ENCODE data around the gene CTAG1B. TPM values are rescaled to one million over a fixed set of nuclear protein-coding genes. Genes with fewer than 3 reads are reported as not detected.

CTAG1B gene
- total and polyA plus RNA-seq, 12 donors, result 0.57 TPM; not detected in 11

- H3K27me3 ChIP-seq, result peaks cover 4% of the 10 kb centered on the region
- WGBS, 4 donors, result 0 to 24% (median 21%) methylated on average over 3 of the region's 3 CpGs
- H3K4me1 ChIP-seq (replicated peaks in 1 of 2), result no peaks in the 10 kb centered on the region
- no peaks in the 10 kb centered on the region for H3K36me3 ChIP-seq (replicated peaks in 1 of 2)
- no peaks in the 10 kb centered on the region for H3K9me3 ChIP-seq (replicated peaks in 1 of 3)
- TF ChIP-seq CTCF (IDR thresholded peaks at IDR 0.05) (no peak), POLR2A (IDR thresholded peaks at IDR 0.05) (no peak)
- peak in 1 of 7 donors; percentile 17 for DNase-seq
- intact Hi-C loops (cut with DNase I), result no loop called here
- H3K4me3 ChIP-seq, result no peak overlapping the region
- no peak overlapping the region for H3K27ac ChIP-seq
These were observed 22.7 kb downstream of the CTAG1B start for GRCh38 chrX:154596290-154596929.

DNA sequence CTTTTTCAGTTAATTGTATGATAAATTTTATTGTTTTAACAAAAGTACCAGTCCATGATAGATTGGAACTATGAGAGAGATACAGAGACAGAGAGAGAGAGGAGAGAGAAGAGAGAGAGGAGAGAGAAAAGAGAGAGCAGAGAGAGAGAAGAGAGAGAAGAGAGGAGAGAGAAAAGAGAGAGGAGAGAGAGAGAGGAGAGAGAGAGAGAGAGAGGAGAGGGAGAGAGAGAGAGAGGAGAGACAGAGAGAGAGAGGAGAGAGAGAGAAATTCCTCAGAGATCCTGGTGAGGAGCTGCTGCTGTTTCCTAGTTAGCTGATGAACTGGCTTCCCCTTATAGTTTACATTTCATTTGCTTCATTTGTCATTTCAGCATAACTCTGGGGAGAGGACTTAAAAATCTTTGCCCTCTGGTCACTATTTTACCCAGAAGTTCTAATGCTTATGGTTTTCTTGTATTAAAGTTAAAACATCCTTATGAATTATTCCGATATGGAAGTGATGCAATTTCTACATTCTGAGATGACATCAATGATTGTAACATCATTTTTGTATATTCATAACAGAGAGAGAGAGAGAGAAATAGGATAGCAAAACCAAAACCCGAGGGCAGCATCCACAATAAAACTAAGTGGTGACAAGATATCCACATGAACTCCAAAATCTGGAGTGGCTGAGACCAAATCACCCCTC, 23.4 kb downstream of the CTAG1B start:
- intact Hi-C loops (cut with DNase I), result no loop called here
- peak in 1 of 7 donors; percentile 4 for DNase-seq
- Histone ChIP-seq H3K27me3 (no peaks in the 10 kb centered on the region), H3K9me3 (replicated peaks in 1 of 3) (no peaks in the 10 kb centered on the region), H3K4me3 (no peak overlapping the region), H3K36me3 (replicated peaks in 1 of 2) (no peaks in the 10 kb centered on the region), H3K27ac (no peak overlapping the region), H3K4me1 (replicated peaks in 1 of 2) (no peaks in the 10 kb centered on the region)
- WGBS, 4 donors, result 51 to 61% (median 53%) methylated on average over 2 of the region's 2 CpGs
- no peak for TF ChIP-seq POLR2A (IDR thresholded peaks at IDR 0.05)
- no peak for TF ChIP-seq CTCF (IDR thresholded peaks at IDR 0.05)

GRCh38 chrX:154594491-154594890, 24.6 kb downstream of the CTAG1B start:
- intact Hi-C loops (cut with DNase I), result no loop called here
- 64 to 89% (median 74%) methylated on average over 2 to 4 of the region's 4 CpGs for WGBS, 4 donors
- DNase-seq, result peak in 1 of 7 donors; percentile 11
- Histone ChIP-seq H3K27me3 (no peaks in the 10 kb centered on the region), H3K9me3 (replicated peaks in 1 of 3) (no peaks in the 10 kb centered on the region), H3K27ac (no peak overlapping the region), H3K36me3 (replicated peaks in 1 of 2) (no peaks in the 10 kb centered on the region), H3K4me1 (replicated peaks in 1 of 2) (no peaks in the 10 kb centered on the region), H3K4me3 (no peak overlapping the region)
- TF ChIP-seq POLR2A (IDR thresholded peaks at IDR 0.05), result no peak
- no peak for TF ChIP-seq CTCF (IDR thresholded peaks at IDR 0.05)

DNA sequence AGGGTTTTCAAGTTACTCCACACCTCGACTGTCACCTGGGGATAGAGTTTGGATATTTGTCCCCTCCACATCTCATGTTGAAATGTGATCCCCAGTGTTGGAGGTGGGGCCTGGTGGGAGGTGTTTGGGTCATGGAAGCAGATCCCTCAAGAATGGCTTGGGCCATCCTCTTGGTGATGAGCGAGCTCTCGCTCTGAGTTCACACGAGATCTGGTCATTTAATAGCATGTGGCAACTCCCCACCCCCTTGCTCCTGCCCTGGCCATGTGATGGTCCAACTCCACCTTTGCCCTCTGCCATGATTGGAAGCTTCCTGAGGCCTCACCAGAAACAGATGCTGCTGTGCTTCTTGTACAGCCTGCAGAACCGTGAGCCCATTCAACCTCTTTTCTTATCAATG, 25.9 kb downstream of the CTAG1B start:
- Histone ChIP-seq H3K4me3 (no peak overlapping the region), H3K9me3 (replicated peaks in 1 of 3) (no peaks in the 10 kb centered on the region), H3K4me1 (replicated peaks in 1 of 2) (no peaks in the 10 kb centered on the region), H3K36me3 (replicated peaks in 1 of 2) (no peaks in the 10 kb centered on the region), H3K27me3 (no peaks in the 10 kb centered on the region), H3K27ac (no peak overlapping the region)
- peak in 1 of 7 donors; percentile 4 for DNase-seq
- TF ChIP-seq CTCF (IDR thresholded peaks at IDR 0.05), result no peak
- TF ChIP-seq POLR2A (IDR thresholded peaks at IDR 0.05), result no peak
- 67 to 91% (median 86%) methylated on average over 2 to 5 of the region's 5 CpGs for WGBS, 4 donors
- intact Hi-C loops (cut with DNase I), result no loop called here
